Retina (tissue), 1 donor: ENCODE results near the gene VTI1A.
"Not testable (repeated sequence)": the region's sequence is repeated elsewhere in the genome, so short reads cannot be mapped to it uniquely, and the experiment has no call there.

ENCODE experiments used
- DNase-seq: peaks from one replicate; pipeline ENCODE4 v3.0.0-alpha.2; 2016

Gene VTI1A

GRCh38 chr10:112728997-112729396 lies 282.0 kb downstream of the VTI1A start:
- no peak for DNase-seq

- not testable (repeated sequence) for DNase-seq
Observed at GRCh38 chr10:112731450-112731849, 284.4 kb downstream of the VTI1A start.

GRCh38 chr10:112732277-112732921 lies 285.4 kb downstream of the VTI1A start:
- DNase-seq, result peak; percentile 73

- no peak for DNase-seq
Observed at GRCh38 chr10:112735041-112735695, 288.2 kb downstream of the VTI1A start.

GRCh38 chr10:112738606-112739591 lies 291.9 kb downstream of the VTI1A start:
- DNase-seq, result peak; percentile 32

- no peak for DNase-seq
Observed at GRCh38 chr10:112739592-112740353, 292.8 kb downstream of the VTI1A start.

GRCh38 chr10:112741830-112742402 lies 294.9 kb downstream of the VTI1A start:
- DNase-seq, result no peak

GRCh38 chr10:112744181-112745096 lies 297.4 kb downstream of the VTI1A start:
- DNase-seq, result no peak

GRCh38 chr10:112746329-112746728 lies 299.3 kb downstream of the VTI1A start:
- DNase-seq, result no peak

- DNase-seq, result no peak
Observed at GRCh38 chr10:112750427-112751167, 303.6 kb downstream of the VTI1A start.

- DNase-seq, result no peak
Observed at GRCh38 chr10:112751651-112752050, 304.6 kb downstream of the VTI1A start.

- DNase-seq, result no peak
Observed at GRCh38 chr10:112752288-112752687, 305.3 kb downstream of the VTI1A start.

GRCh38 chr10:112753961-112754411 lies 307.0 kb downstream of the VTI1A start:
- no peak for DNase-seq

- DNase-seq, result no peak
Observed at GRCh38 chr10:112755446-112756234, 308.6 kb downstream of the VTI1A start.

GRCh38 chr10:112756235-112756527 lies 309.2 kb downstream of the VTI1A start:
- DNase-seq, result no peak

GRCh38 chr10:112758961-112759360 lies 311.9 kb downstream of the VTI1A start:
- DNase-seq, result no peak

GRCh38 chr10:112759496-112759895 lies 312.5 kb downstream of the VTI1A start:
- DNase-seq, result no peak

- DNase-seq, result no peak
Observed at GRCh38 chr10:112761256-112761655, 314.2 kb downstream of the VTI1A start.

- DNase-seq, result no peak
Observed at GRCh38 chr10:112763916-112764520, 317.0 kb downstream of the VTI1A start.
